A673 (cell line): ENCODE measurements around the gene HS1BP3. TPM values are rescaled to one million over a fixed set of nuclear protein-coding genes. Genes with fewer than 3 reads are reported as not detected.

Experiments
- BruUV-seq: library from RNA; stranded (reverse); fragments of 400-500 nt; replicated peaks from 2 replicates; lab custom pipeline; 2021; lab: Mats Ljungman, UMichigan
- CTCF ChIA-PET: fragments of 300-600 bp; sonication (Branson Sonifier 250); formaldehyde crosslinking; loops from one replicate; lab custom pipeline; 2022; ENCODE audit warnings: antibody characterized with exemption; lab: Charles Lee
- POLR2A ChIA-PET: fragments of 300-600 bp; sonication (Branson Sonifier 250); formaldehyde crosslinking; loops from one replicate; lab custom pipeline; 2022; ENCODE audit warnings: antibody characterized with exemption; ENCODE audit not compliant: low non-redundant PET; lab: Charles Lee
- DNase-seq: peaks from one replicate; pipeline ENCODE4 v3.0.0-alpha.2; 2015; ENCODE audit warnings: low spot score
- H3K27ac ChIP-seq: fragments of 200-600 bp; sonication (generic); 2 replicates; pipeline ENCODE4 v1.5.1; 2016; ENCODE audit warnings: mixed run types, low read depth, mild to moderate bottlenecking, mixed read lengths, antibody characterized with exemption, low read length; ENCODE audit not compliant: poor library complexity, severe bottlenecking
- H3K27me3 ChIP-seq: fragments of 200-600 bp; sonication (generic); replicated peaks from 2 replicates; pipeline ENCODE4 v1.6.1; 2017; ENCODE audit warnings: mixed run types, low read depth, mild to moderate bottlenecking, mixed read lengths, antibody characterized with exemption, low read length; ENCODE audit not compliant: insufficient read depth, poor library complexity
- H3K36me3 ChIP-seq: fragments of 200-600 bp; sonication (generic); 2 replicates; pipeline ENCODE4 v1.6.1; 2016; ENCODE audit warnings: mixed run types, mild to moderate bottlenecking, mixed read lengths, antibody characterized with exemption, low read length; ENCODE audit not compliant: insufficient read depth, poor library complexity, severe bottlenecking
- H3K4me1 ChIP-seq: fragments of 200-600 bp; sonication (generic); 2 replicates; pipeline ENCODE4 v1.6.1; 2017; ENCODE audit warnings: mixed run types, mild to moderate bottlenecking, mixed read lengths, antibody characterized with exemption, low read length; ENCODE audit not compliant: insufficient read depth, poor library complexity, severe bottlenecking
- H3K4me3 ChIP-seq: fragments of 200-600 bp; sonication (generic); 2 replicates; pipeline ENCODE4 v1.5.1; 2016; ENCODE audit warnings: low read depth, mixed run types, mild to moderate bottlenecking, mixed read lengths, low read length; ENCODE audit not compliant: poor library complexity, severe bottlenecking
- H3K9me3 ChIP-seq: fragments of 200-600 bp; sonication (generic); 2 replicates; pipeline ENCODE4 v1.6.1; 2016; ENCODE audit warnings: mixed run types, low read depth, mild to moderate bottlenecking, mixed read lengths, antibody characterized with exemption, low read length; ENCODE audit not compliant: poor library complexity, severe bottlenecking
- CTCF ChIP-seq: fragments of 300-800, 200-600 bp; sonication (generic); conservative IDR thresholded peaks from 2 replicates; pipeline ENCODE4 v1.5.1; 2017; ENCODE audit warnings: low read depth, mild to moderate bottlenecking, antibody characterized with exemption, low read length, moderate library complexity, mixed read lengths
- EZH2 ChIP-seq: fragments of 200-600 bp; sonication (generic); IDR thresholded peaks from 2 replicates; pipeline ENCODE4 v1.6.1; 2017; ENCODE audit warnings: borderline replicate concordance, low read depth, mild to moderate bottlenecking, mixed read lengths, antibody characterized with exemption, low read length; ENCODE audit not compliant: poor library complexity, severe bottlenecking
- intact Hi-C: fragments of 100-400 bp; cut with micrococcal nuclease; formaldehyde crosslinking; loops from one replicate; pipeline ENCODE4 v1.10.0; 2022; ENCODE audit not compliant: unreplicated experiment
- total RNA-seq: library from RNA; stranded (reverse); gene quantifications from 2 replicates; pipeline ENCODE4 v1.2.3, GENCODE V29; 2021

The HS1BP3 gene
- total RNA-seq, 1 experiment from 2014 or later: 12.6 TPM

- H3K36me3 ChIP-seq: no peaks in the 10 kb centered on the region
- no TSS peak for BruUV-seq
- no peak for DNase-seq
- H3K4me3 ChIP-seq: no peak overlapping the region
- no peaks in the 10 kb centered on the region for H3K9me3 ChIP-seq
- intact Hi-C loops: no loop called here
- TF ChIP-seq EZH2 (no peak), CTCF (no peak)
- POLR2A ChIA-PET: no interaction called here
- peaks cover 15% of the 10 kb centered on the region for H3K4me1 ChIP-seq
- H3K27me3 ChIP-seq: no peaks in the 10 kb centered on the region
- CTCF ChIA-PET: no interaction called here
- no peak overlapping the region for H3K27ac ChIP-seq
These were observed 66.9 kb downstream of the HS1BP3 start for GRCh38 chr2:20584045-20584398.

- DNase-seq: no peak
- no peak overlapping the region for H3K4me3 ChIP-seq
- H3K27ac ChIP-seq: no peak overlapping the region
- POLR2A ChIA-PET: no interaction called here
- no peaks in the 10 kb centered on the region for H3K36me3 ChIP-seq
- intact Hi-C loops: no loop called here
- no peaks in the 10 kb centered on the region for H3K9me3 ChIP-seq
- no peak for TF ChIP-seq EZH2
- no peak for TF ChIP-seq CTCF
- CTCF ChIA-PET: no interaction called here
- H3K4me1 ChIP-seq: peaks cover 20% of the 10 kb centered on the region
- H3K27me3 ChIP-seq: no peaks in the 10 kb centered on the region
- BruUV-seq: no TSS peak
These were observed 67.4 kb downstream of the HS1BP3 start for GRCh38 chr2:20583425-20583881.

GRCh38 chr2:20582600-20583221 is 68.2 kb downstream of the HS1BP3 start:
- Histone ChIP-seq H3K4me1 (peaks cover 20% of the 10 kb centered on the region), H3K9me3 (no peaks in the 10 kb centered on the region), H3K4me3 (no peak overlapping the region), H3K36me3 (no peaks in the 10 kb centered on the region), H3K27me3 (no peaks in the 10 kb centered on the region), H3K27ac (no peak overlapping the region)
- BruUV-seq: no TSS peak
- no peak for DNase-seq
- ChIA-PET POLR2A (no interaction called here), CTCF (no interaction called here)
- TF ChIP-seq CTCF: no peak
- no peak for TF ChIP-seq EZH2
- intact Hi-C loops: no loop called here
